Measurements from ENCODE around the gene RC3H2.

The RC3H2 gene

GRCh38 chr9:122948313-122948712, 43.2 kb upstream of the RC3H2 start:
- DNase-seq (ENCODE audit: extremely low read depth, low read depth) = no peak
- no peak for TF ChIP-seq CTCF (IDR thresholded peaks at IDR 0.05; ENCODE audit: low read depth, low read length, missing control alignments)
- H3K4me3 ChIP-seq (replicated peaks; ENCODE audit: low read depth, low read length) = no peak overlapping the region

GRCh38 chr9:122946461-122947005, 41.4 kb upstream of the RC3H2 start:
- no peak for DNase-seq (ENCODE audit: extremely low read depth, low read depth)
- no peak for TF ChIP-seq CTCF (IDR thresholded peaks at IDR 0.05; ENCODE audit: low read depth, low read length, missing control alignments)
- H3K4me3 ChIP-seq (replicated peaks; ENCODE audit: low read depth, low read length) = no peak overlapping the region

GRCh38 chr9:122944960-122945888, 40.1 kb upstream of the RC3H2 start:
- DNase-seq (ENCODE audit: extremely low read depth, low read depth) = no peak

GRCh38 chr9:122941582-122942234, 36.5 kb upstream of the RC3H2 start:
- DNase-seq (ENCODE audit: extremely low read depth, low read depth) = no peak
- peak overlapping the region; percentile 87 for H3K4me3 ChIP-seq (replicated peaks; ENCODE audit: low read depth, low read length)
- no peak for TF ChIP-seq CTCF (IDR thresholded peaks at IDR 0.05; ENCODE audit: low read depth, low read length, missing control alignments)

More at GRCh38 chr9:122944960-122945888, 40.1 kb upstream of the RC3H2 start:
- TF ChIP-seq CTCF (IDR thresholded peaks at IDR 0.05; ENCODE audit: low read depth, low read length, missing control alignments) = no peak
- no peak overlapping the region for H3K4me3 ChIP-seq (replicated peaks; ENCODE audit: low read depth, low read length)

GRCh38 chr9:122940749-122941581, 35.8 kb upstream of the RC3H2 start, which contains the start of gene RABGAP1:
RABGAP1 (plus strand) TSS chr9:122941020; CDS start chr9:122957060, 16,040 bp downstream.
- no peak for TF ChIP-seq CTCF (IDR thresholded peaks at IDR 0.05; ENCODE audit: low read depth, low read length, missing control alignments)

GRCh38 chr9:122940454-122940748, 35.2 kb upstream of the RC3H2 start:
- no peak for TF ChIP-seq CTCF (IDR thresholded peaks at IDR 0.05; ENCODE audit: low read depth, low read length, missing control alignments)
- no peak for DNase-seq (ENCODE audit: extremely low read depth, low read depth)
- H3K4me3 ChIP-seq (replicated peaks; ENCODE audit: low read depth, low read length) = 0 out of 2 replicates have a peak overlapping the region, but pooled peaks have one; percentile 10

More at GRCh38 chr9:122940749-122941581, 35.8 kb upstream of the RC3H2 start, which contains the start of gene RABGAP1:
- peak within 1 kb of the TSS; percentile 87 for H3K4me3 ChIP-seq (replicated peaks; ENCODE audit: low read depth, low read length)
- DNase-seq (ENCODE audit: extremely low read depth, low read depth) = peak; percentile 90
